BLaER1 treated with 17β-estradiol and CSF1 and Interleukin-3, amounts not matched to agents 10 nM and 100 nM (cell line): Measurements from ENCODE around the gene E2F2.
A peak's percentile ranks its signal among the peaks of the same experiment; 100 is the strongest.

Experiments
- H3K27ac ChIP-seq, 11 experiments: shearing (Covaris generic); formaldehyde crosslinking; 2 replicates each; pipeline ENCODE4 v1.8.1; 2022
- H3K27me3 ChIP-seq, 11 experiments: shearing (Covaris generic); formaldehyde crosslinking; 2 replicates each; pipeline ENCODE4 v1.8.1; 2022
- H3K36me3 ChIP-seq, 11 experiments: shearing (Covaris generic); formaldehyde crosslinking; 2 replicates each; pipeline ENCODE4 v1.8.1; 2022
- H3K4me1 ChIP-seq, 10 experiments: shearing (Covaris generic); formaldehyde crosslinking; 2 replicates each; pipeline ENCODE4 v1.8.1; 2022
- H3K4me2 ChIP-seq, 11 experiments: shearing (Covaris generic); formaldehyde crosslinking; 2 replicates each; pipeline ENCODE4 v1.8.1; 2022
- H3K4me3 ChIP-seq, 10 experiments: shearing (Covaris generic); formaldehyde crosslinking; 2 replicates each; pipeline ENCODE4 v1.8.1; 2022
- H3K9ac ChIP-seq, 11 experiments: shearing (Covaris generic); formaldehyde crosslinking; 2 replicates each; pipeline ENCODE4 v1.8.1; 2022
- H3K9me3 ChIP-seq, 11 experiments: shearing (Covaris generic); formaldehyde crosslinking; replicated peaks in 1 of 11; 2 replicates each; pipeline ENCODE4 v1.8.1; 2022
- H4K20me1 ChIP-seq, 11 experiments: shearing (Covaris generic); formaldehyde crosslinking; 2 replicates each; pipeline ENCODE4 v1.8.1; 2022
- Cebpa-rat ChIP-seq, 11 experiments: shearing (Covaris generic); IDR thresholded peaks; 2 replicates each; pipeline ENCODE4 v1.8.1; 2022

E2F2 gene

DNA sequence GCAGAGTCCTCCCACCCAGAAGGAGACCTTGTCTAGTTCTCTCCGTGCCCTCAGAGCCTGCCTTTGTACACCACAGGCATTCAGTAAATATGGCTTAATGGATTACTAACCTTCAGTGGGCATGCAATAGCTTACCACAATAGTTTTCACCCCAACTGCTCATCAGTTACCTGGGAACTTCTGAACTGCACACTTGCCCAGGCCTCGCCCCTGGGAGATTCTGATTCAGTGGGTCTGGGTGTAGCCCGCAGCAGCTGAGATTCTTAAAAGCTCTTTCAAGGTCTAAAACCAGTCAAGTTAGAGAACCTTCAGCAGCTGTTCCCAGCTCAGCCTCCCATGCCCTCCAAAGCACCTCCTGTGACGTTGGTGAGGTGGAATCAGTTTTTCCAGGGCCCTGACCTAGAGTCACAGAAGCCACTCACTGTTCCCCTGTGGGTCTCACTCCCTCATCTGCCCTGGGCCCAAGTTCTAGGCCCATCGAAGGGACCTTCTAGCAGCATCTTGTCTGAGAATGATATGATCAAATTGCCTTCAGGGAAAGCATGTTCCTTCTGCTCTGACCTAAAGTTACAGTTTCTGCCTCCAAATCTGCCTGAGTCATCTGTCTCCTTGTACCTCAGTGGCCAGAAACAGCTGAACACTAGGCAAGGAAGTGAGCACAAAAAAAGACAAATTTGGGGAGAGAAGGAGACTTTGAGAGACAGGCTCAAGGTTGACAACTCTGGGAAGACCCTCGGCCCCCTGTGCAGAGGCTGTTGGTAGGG is 57.8 kb downstream of the E2F2 start:
- Histone ChIP-seq H3K9me3 (no peaks in the 10 kb centered on the region), H3K4me2 (peak overlapping the region in 1 of 11 experiments; percentile 32; a peak in 2 of 22 replicates), H3K9ac (no peak overlapping the region), H3K4me1 (peaks cover 0 to 10% (median 0%) of the 10 kb centered on the region in 10 experiments; a peak in 2 of 20 replicates), H3K36me3 (no peaks in the 10 kb centered on the region), H4K20me1 (0 out of 22 replicates have a peak, but pooled peaks cover 0 to 13% (median 0%) of the 10 kb centered on the region in 11 experiments), H3K4me3 (no peak overlapping the region), H3K27ac (no peak overlapping the region), H3K27me3 (no peaks in the 10 kb centered on the region)
- TF ChIP-seq Cebpa-rat (IDR thresholded peaks at IDR 0.05), result no peak

- 0 out of 22 replicates have a peak, but pooled peaks cover 0 to 13% (median 0%) of the 10 kb centered on the region in 11 experiments for H4K20me1 ChIP-seq
- H3K9me3 ChIP-seq, result no peaks in the 10 kb centered on the region
- no peak overlapping the region for H3K27ac ChIP-seq
- no peak for TF ChIP-seq Cebpa-rat (IDR thresholded peaks at IDR 0.05)
- no peak overlapping the region for H3K9ac ChIP-seq
- no peak overlapping the region for H3K4me3 ChIP-seq
- H3K36me3 ChIP-seq, result no peaks in the 10 kb centered on the region
- peaks cover 0 to 10% (median 0%) of the 10 kb centered on the region in 10 experiments; a peak in 2 of 20 replicates for H3K4me1 ChIP-seq
- no peak overlapping the region for H3K4me2 ChIP-seq
- H3K27me3 ChIP-seq, result no peaks in the 10 kb centered on the region
Measured at GRCh38 chr1:23472351-23473036, 58.5 kb downstream of the E2F2 start.

- H3K4me2 ChIP-seq, result no peak overlapping the region
- no peaks in the 10 kb centered on the region for H3K9me3 ChIP-seq
- no peak for TF ChIP-seq Cebpa-rat (IDR thresholded peaks at IDR 0.05)
- no peaks in the 10 kb centered on the region for H3K36me3 ChIP-seq
- peaks cover 0 to 10% (median 0%) of the 10 kb centered on the region in 10 experiments; a peak in 2 of 20 replicates for H3K4me1 ChIP-seq
- H3K27ac ChIP-seq, result no peak overlapping the region
- H3K9ac ChIP-seq, result no peak overlapping the region
- H3K4me3 ChIP-seq, result no peak overlapping the region
- no peaks in the 10 kb centered on the region for H3K27me3 ChIP-seq
- H4K20me1 ChIP-seq, result 0 out of 22 replicates have a peak, but pooled peaks cover 0 to 13% (median 0%) of the 10 kb centered on the region in 11 experiments
Measured at GRCh38 chr1:23471473-23472075, 59.5 kb downstream of the E2F2 start.

- Histone ChIP-seq H3K4me3 (no peak overlapping the region), H3K36me3 (no peaks in the 10 kb centered on the region), H3K4me2 (no peak overlapping the region), H3K27ac (no peak overlapping the region), H3K9ac (no peak overlapping the region), H3K4me1 (peaks cover 0 to 10% (median 0%) of the 10 kb centered on the region in 10 experiments; a peak in 2 of 20 replicates), H3K27me3 (no peaks in the 10 kb centered on the region), H4K20me1 (0 out of 22 replicates have a peak, but pooled peaks cover 0 to 13% (median 0%) of the 10 kb centered on the region in 11 experiments), H3K9me3 (no peaks in the 10 kb centered on the region)
- no peak for TF ChIP-seq Cebpa-rat (IDR thresholded peaks at IDR 0.05)
Measured at GRCh38 chr1:23470282-23471070, 60.6 kb downstream of the E2F2 start.

DNA sequence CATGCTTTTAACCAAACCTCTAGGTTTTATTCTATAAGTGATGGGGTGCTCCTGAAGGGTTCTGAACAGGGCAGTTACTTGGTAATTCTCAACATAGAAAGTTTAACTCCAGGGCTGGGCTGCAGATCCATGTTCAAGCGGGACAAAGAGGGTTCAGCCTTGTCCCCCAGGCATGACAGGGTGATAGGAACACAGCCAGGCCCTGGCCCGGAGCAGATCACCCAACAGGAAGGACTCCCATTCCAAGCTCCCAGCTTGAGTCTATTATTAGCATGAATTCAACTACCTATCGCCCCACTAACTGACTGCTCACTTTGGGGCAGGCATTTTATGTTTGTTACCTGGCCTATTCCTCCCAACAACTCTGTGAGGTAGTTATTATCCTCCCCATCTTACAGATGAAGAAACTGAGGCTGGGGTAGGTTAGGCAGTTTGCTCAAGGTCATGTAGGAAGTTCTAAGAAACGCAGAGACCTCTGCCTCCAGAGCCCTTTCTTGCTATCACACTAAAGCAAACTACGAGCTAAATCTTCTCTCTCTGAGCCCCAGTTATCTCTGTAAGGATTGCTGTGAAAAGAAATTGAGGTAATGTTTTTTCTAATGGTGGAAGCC is 61.6 kb downstream of the E2F2 start:
- TF ChIP-seq Cebpa-rat (IDR thresholded peaks at IDR 0.05), result no peak
- Histone ChIP-seq H3K9ac (no peak overlapping the region), H4K20me1 (0 out of 22 replicates have a peak, but pooled peaks cover 0 to 13% (median 0%) of the 10 kb centered on the region in 11 experiments), H3K9me3 (no peaks in the 10 kb centered on the region), H3K4me2 (no peak overlapping the region), H3K4me1 (peaks cover 0 to 6% (median 0%) of the 10 kb centered on the region in 10 experiments; a peak in 2 of 20 replicates), H3K27ac (no peak overlapping the region), H3K27me3 (no peaks in the 10 kb centered on the region), H3K4me3 (no peak overlapping the region), H3K36me3 (no peaks in the 10 kb centered on the region)

- Histone ChIP-seq H3K4me2 (no peak overlapping the region), H3K4me3 (no peak overlapping the region), H3K27ac (no peak overlapping the region), H3K9ac (no peak overlapping the region), H3K9me3 (no peaks in the 10 kb centered on the region), H3K36me3 (no peaks in the 10 kb centered on the region), H3K4me1 (no peaks in the 10 kb centered on the region), H4K20me1 (0 out of 22 replicates have a peak, but pooled peaks cover 0 to 13% (median 0%) of the 10 kb centered on the region in 11 experiments), H3K27me3 (no peaks in the 10 kb centered on the region)
- no peak for TF ChIP-seq Cebpa-rat (IDR thresholded peaks at IDR 0.05)
Measured at GRCh38 chr1:23466423-23466989, 64.5 kb downstream of the E2F2 start.

GRCh38 chr1:23463286-23463685 is 67.7 kb downstream of the E2F2 start:
- Histone ChIP-seq H3K4me1 (no peaks in the 10 kb centered on the region), H3K36me3 (no peaks in the 10 kb centered on the region), H3K9me3 (no peaks in the 10 kb centered on the region), H3K27me3 (no peaks in the 10 kb centered on the region), H3K4me2 (no peak overlapping the region), H3K27ac (no peak overlapping the region), H3K9ac (no peak overlapping the region), H4K20me1 (no peaks in the 10 kb centered on the region), H3K4me3 (no peak overlapping the region)
- no peak for TF ChIP-seq Cebpa-rat (IDR thresholded peaks at IDR 0.05)

DNA sequence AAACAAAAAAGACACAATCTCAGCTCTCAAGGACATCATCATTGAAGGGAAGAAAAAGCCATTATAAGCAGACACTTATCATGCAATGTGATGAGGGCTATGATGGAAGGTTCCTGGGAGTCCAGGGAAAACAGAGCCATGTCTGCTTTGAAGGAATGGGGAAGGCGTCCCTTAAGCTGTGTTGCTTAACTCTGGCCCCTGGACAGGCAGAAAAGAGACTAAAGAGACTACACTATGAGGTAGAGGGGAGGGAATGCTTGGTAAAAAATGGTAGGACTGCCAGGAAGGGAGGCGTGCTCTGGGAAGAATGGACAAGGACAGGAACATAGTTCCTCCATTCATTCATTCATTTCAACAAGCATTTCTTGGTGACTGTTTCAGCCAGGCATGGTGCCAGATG is 68.3 kb downstream of the E2F2 start:
- no peak for TF ChIP-seq Cebpa-rat (IDR thresholded peaks at IDR 0.05)
- no peak overlapping the region for H3K4me2 ChIP-seq
- H3K36me3 ChIP-seq, result no peaks in the 10 kb centered on the region
- H4K20me1 ChIP-seq, result no peaks in the 10 kb centered on the region
- no peak overlapping the region for H3K4me3 ChIP-seq
- H3K4me1 ChIP-seq, result no peaks in the 10 kb centered on the region
- H3K9me3 ChIP-seq, result no peaks in the 10 kb centered on the region
- no peak overlapping the region for H3K9ac ChIP-seq
- H3K27ac ChIP-seq, result no peak overlapping the region
- no peaks in the 10 kb centered on the region for H3K27me3 ChIP-seq
